GM12801 (cell line): ENCODE measurements around the gene LRRC51.

ENCODE experiments used
- CTCF ChIP-seq: IDR thresholded peaks from one replicate; pipeline ENCODE4 v1.5.1; 2011; ENCODE audit warnings: control low read depth; ENCODE audit not compliant: insufficient read length; ENCODE audit errors: extremely low read depth

The LRRC51 gene

DNA sequence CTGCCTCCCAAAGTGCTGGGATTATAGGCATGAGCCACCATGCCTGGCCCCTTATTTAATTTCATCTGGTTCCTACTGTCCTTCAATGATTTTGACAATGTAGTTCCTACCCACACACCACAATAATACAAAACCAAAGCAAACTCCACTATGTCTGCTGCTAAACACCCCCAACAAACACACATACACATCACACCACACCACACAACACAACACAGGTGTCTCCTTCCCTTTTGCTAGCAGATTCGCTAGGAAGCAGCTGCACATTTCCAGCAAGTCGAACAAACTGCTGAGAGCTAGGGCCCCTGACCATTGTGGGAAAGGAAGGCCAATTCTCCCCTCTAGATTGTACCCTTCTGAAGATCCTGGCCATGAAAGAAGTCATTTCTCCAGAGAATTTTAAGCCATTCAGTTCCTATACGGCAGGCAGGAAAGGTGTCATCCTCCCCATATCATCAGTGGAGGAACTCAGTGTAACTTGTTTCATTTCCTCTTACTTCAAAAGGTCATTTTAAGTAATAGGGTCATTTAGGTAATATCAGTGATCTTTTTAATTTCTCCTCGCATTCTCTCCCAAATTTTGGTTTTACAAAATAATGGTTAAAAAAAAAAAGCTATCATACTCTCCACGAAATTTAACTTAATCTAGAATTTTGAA, 18.8 kb upstream of the LRRC51 start:
- TF ChIP-seq CTCF = no peak

GRCh38 chr11:72066855-72067254, 13.8 kb upstream of the LRRC51 start:
- no peak for TF ChIP-seq CTCF

- TF ChIP-seq CTCF = no peak
Observed at GRCh38 chr11:72067266-72067665, 13.4 kb upstream of the LRRC51 start.

DNA sequence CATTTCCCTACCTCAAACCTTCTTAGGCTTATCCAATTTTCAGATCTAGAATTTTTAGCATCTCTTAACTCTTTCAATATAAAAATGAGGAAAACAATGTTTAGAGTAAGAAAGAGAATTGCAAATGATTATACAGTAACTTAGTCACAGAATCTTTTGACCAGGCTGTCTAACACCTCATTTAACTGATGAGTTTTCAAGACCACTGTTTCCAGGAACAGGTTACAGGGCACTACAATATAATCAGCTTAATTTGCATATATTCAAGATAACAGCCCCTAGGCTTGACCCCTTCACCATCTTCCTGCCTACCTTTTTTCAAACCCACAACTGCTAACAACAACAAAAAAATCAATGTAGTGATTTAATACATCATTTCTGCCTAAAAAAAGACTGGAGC, 13.0 kb upstream of the LRRC51 start:
- no peak for TF ChIP-seq CTCF

GRCh38 chr11:72069200-72069599, 11.4 kb upstream of the LRRC51 start:
- no peak for TF ChIP-seq CTCF

GRCh38 chr11:72069787-72070251, 10.8 kb upstream of the LRRC51 start:
- no peak for TF ChIP-seq CTCF

DNA sequence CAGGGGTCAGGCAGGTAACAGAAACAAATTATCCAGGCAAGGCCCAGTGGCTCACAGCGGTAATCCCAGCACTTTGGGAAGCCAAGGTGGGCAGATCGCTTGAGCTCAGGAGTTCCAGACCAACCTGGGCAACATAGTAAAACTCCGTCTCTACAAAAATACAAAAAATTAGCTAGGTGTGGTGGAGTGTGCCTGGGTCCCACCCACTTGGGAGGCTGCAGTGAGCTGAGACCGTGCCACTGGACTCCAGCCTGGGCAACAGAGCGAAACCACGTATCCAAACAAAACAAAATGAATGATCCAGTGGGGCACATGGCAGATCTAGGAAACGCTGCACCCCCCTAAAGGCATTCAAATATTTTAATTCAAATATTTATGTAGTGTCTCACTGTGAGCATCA, 10.2 kb upstream of the LRRC51 start:
- no peak for TF ChIP-seq CTCF

- TF ChIP-seq CTCF = no peak
Observed at GRCh38 chr11:72072348-72072747, 8.3 kb upstream of the LRRC51 start.
